Germinal center (tissue), 1 donor: Measurements from ENCODE around the gene OPCML.

Source experiments
- DNase-seq: peaks from one replicate; pipeline ENCODE4 v3.0.0; 2012; ENCODE audit warnings: mixed read lengths, low spot score

The OPCML gene

GRCh38 chr11:132846075-132846474 lies 686.2 kb downstream of the OPCML start:
- no peak for DNase-seq

GRCh38 chr11:132844956-132845696 lies 687.2 kb downstream of the OPCML start:
- no peak for DNase-seq

- DNase-seq, result no peak
Measured at GRCh38 chr11:132840660-132841059, 691.6 kb downstream of the OPCML start.

GRCh38 chr11:132840191-132840590 lies 692.1 kb downstream of the OPCML start:
- DNase-seq, result no peak

- DNase-seq, result no peak
Measured at GRCh38 chr11:132839236-132839945, 692.9 kb downstream of the OPCML start.

- DNase-seq, result no peak
Measured at GRCh38 chr11:132838627-132839026, 693.7 kb downstream of the OPCML start.

GRCh38 chr11:132831272-132831671 lies 701.0 kb downstream of the OPCML start:
- no peak for DNase-seq

GRCh38 chr11:132824642-132825041 lies 707.7 kb downstream of the OPCML start:
- DNase-seq, result no peak

GRCh38 chr11:132822276-132822675 lies 710.0 kb downstream of the OPCML start:
- DNase-seq, result no peak

- no peak for DNase-seq
Measured at GRCh38 chr11:132821499-132821898, 710.8 kb downstream of the OPCML start.

- no peak for DNase-seq
Measured at GRCh38 chr11:132821014-132821413, 711.3 kb downstream of the OPCML start.

- DNase-seq, result no peak
Measured at GRCh38 chr11:132818951-132819350, 713.4 kb downstream of the OPCML start.

GRCh38 chr11:132817387-132817786 lies 714.9 kb downstream of the OPCML start:
- DNase-seq, result no peak

- no peak for DNase-seq
Measured at GRCh38 chr11:132814410-132814809, 717.9 kb downstream of the OPCML start.

- DNase-seq, result no peak
Measured at GRCh38 chr11:132811649-132812048, 720.7 kb downstream of the OPCML start.

GRCh38 chr11:132809070-132809469 lies 723.2 kb downstream of the OPCML start:
- DNase-seq, result no peak

- no peak for DNase-seq
Measured at GRCh38 chr11:132804258-132804657, 728.0 kb downstream of the OPCML start.

GRCh38 chr11:132803436-132803835 lies 728.9 kb downstream of the OPCML start:
- no peak for DNase-seq

- no peak for DNase-seq
Measured at GRCh38 chr11:132802947-132803346, 729.4 kb downstream of the OPCML start.

- DNase-seq, result no peak
Measured at GRCh38 chr11:132793831-132794230, 738.5 kb downstream of the OPCML start.

GRCh38 chr11:132792341-132793140 lies 739.8 kb downstream of the OPCML start:
- DNase-seq, result no peak

- DNase-seq, result no peak
Measured at GRCh38 chr11:132790971-132791370, 741.3 kb downstream of the OPCML start.

- DNase-seq, result no peak
Measured at GRCh38 chr11:132790466-132790865, 741.8 kb downstream of the OPCML start.
